ENCODE data around the gene NAA35. TPM values are rescaled to one million over a fixed set of nuclear protein-coding genes. Genes with fewer than 3 reads are reported as not detected.

The NAA35 gene
- total and polyA plus RNA-seq, 2 donors (not counting 3 experiments of a cell fraction or from before 2014, with no cell fraction given): 7.9 to 22.5 TPM

- no TSS peak for BruUV-seq (replicated peaks)
- FAIRE-seq: no peak
- TF ChIP-seq MAX (IDR thresholded peaks at IDR 0.05; ENCODE audit: insufficient read depth, insufficient read length): no peak
- TF ChIP-seq CTCF (IDR thresholded peaks at IDR 0.05; ENCODE audit: extremely low read depth in 1 of 2, insufficient read depth in 1 of 2, low read depth in 1 of 2, low read length in 2 of 2): no peak
- no peak for TF ChIP-seq EZH2 (IDR thresholded peaks at IDR 0.05; ENCODE audit: borderline replicate concordance, low read depth, low read length, severe bottlenecking)
- no peak for TF ChIP-seq POLR2AphosphoS5 (IDR thresholded peaks at IDR 0.05; ENCODE audit: insufficient read depth, low read depth, low read length)
- TF ChIP-seq JUN (IDR thresholded peaks at IDR 0.05; ENCODE audit: borderline replicate concordance, insufficient read depth, insufficient read length, low read depth): no peak
- no peak for TF ChIP-seq GATA2 (IDR thresholded peaks at IDR 0.05; ENCODE audit: insufficient read depth, insufficient read length, low read depth, low read length)
- no peak for TF ChIP-seq POLR2A (IDR thresholded peaks at IDR 0.05; ENCODE audit: low read depth, low read length)
- no peak for TF ChIP-seq FOS (IDR thresholded peaks at IDR 0.05; ENCODE audit: borderline replicate concordance, insufficient read depth, low read length)
- TF ChIP-seq MYC (IDR thresholded peaks at IDR 0.05; ENCODE audit: low read depth, low read length): no peak
- H3K27ac ChIP-seq (ENCODE audit: insufficient read depth, low read depth, low read length): no peak overlapping the region
- no peak overlapping the region for H3K4me2 ChIP-seq (ENCODE audit: insufficient read depth, low read length)
- ChIA-PET CTCF (no interaction called here), POLR2A (no interaction called here)
- intact Hi-C loops (cut with micrococcal nuclease): no loop called here
- no peaks in the 10 kb centered on the region for H3K9me1 ChIP-seq (replicated peaks; ENCODE audit: control insufficient read depth, extremely low read depth, insufficient read depth, low read length)
- no peak overlapping the region for H3K9ac ChIP-seq (replicated peaks; ENCODE audit: extremely low read depth, insufficient read depth, low read length)
- no peaks in the 10 kb centered on the region for H3K36me3 ChIP-seq (ENCODE audit: control insufficient read depth in 2 of 2, extremely low read depth in 1 of 2, insufficient read depth in 2 of 2, low read length in 2 of 2)
- dilution Hi-C loops (cut with MboI; ENCODE audit: extremely low pct_ligation_motif_present, low sequenced_read_pairs): no loop called here
- DNase-seq (ENCODE audit: low read depth, low spot score): no peak
- H4K20me1 ChIP-seq (replicated peaks; ENCODE audit: control insufficient read depth, extremely low read depth, insufficient read depth, low read length): no peaks in the 10 kb centered on the region
- no peaks in the 10 kb centered on the region for H3K79me2 ChIP-seq (ENCODE audit: control insufficient read depth, insufficient read depth, low read length)
- peaks cover 0 to 2% of the 10 kb centered on the region in 2 experiments for H3K27me3 ChIP-seq (ENCODE audit: control insufficient read depth in 2 of 2, insufficient read depth in 2 of 2, low read length in 2 of 2)
- no peaks in the 10 kb centered on the region for H3K9me3 ChIP-seq (replicated peaks; ENCODE audit: control insufficient read depth, insufficient read depth, low read length)
- H3K4me1 ChIP-seq (ENCODE audit: control insufficient read depth, extremely low read depth, insufficient read depth, low read length): no peaks in the 10 kb centered on the region
- H3K4me3 ChIP-seq (replicated peaks in 1 of 3; ENCODE audit: insufficient read depth in 1 of 3, low read depth in 1 of 3, low read length in 3 of 3): no peak overlapping the region
- no peak overlapping the region for H2AFZ ChIP-seq (ENCODE audit: low read depth, low read length)
Measured at GRCh38 chr9:85905957-85906356, 35.0 kb upstream of the NAA35 start.
